Upper lobe of left lung (tissue), 6 donors: ENCODE data around the gene EHHADH. TPM values are rescaled to one million over a fixed set of nuclear protein-coding genes. Genes with fewer than 3 reads are reported as not detected.

ENCODE experiments used
- ATAC-seq, 2 donors: fragments of 200-7000 bp; cut with Tn5 transposase; one replicate each; pipeline ENCODE4 v1.9.1; 2022; ENCODE audit warnings: mild to moderate bottlenecking in 2 of 2, moderate library complexity in 2 of 2; ENCODE audit not compliant: low FRiP score in 2 of 2
- DNase-seq, 2 donors: peaks; one replicate each; pipeline ENCODE4 v3.0.0-alpha.2; 2019 to 2020
- H3K27ac ChIP-seq, 4 donors: fragments of 200-600 bp; sonication (generic); one replicate each; pipeline ENCODE4 v1.5.1; 2016 to 2019
- H3K27me3 ChIP-seq, 4 donors: fragments of 200-600 bp; sonication (generic); one replicate each; pipeline ENCODE4 v1.5.1; 2017 to 2019
- H3K36me3 ChIP-seq, 4 donors: fragments of 200-600 bp; sonication (generic); one replicate each; pipeline ENCODE4 v1.5.1; 2016 to 2019
- H3K4me1 ChIP-seq, 4 donors: fragments of 200-600 bp; sonication (generic); one replicate each; pipeline ENCODE4 v1.5.1; 2018 to 2019
- H3K4me3 ChIP-seq, 4 donors: fragments of 200-600 bp; sonication (generic); one replicate each; pipeline ENCODE4 v1.5.1; 2017 to 2019; ENCODE audit warnings: mild to moderate bottlenecking in 2 of 4, moderate library complexity in 1 of 4
- H3K9me3 ChIP-seq, 4 donors: fragments of 200-600 bp; sonication (generic); one replicate each; pipeline ENCODE4 v1.5.1; 2018 to 2019
- CTCF ChIP-seq, 6 experiments: fragments of 450-650 bp in 4 of 6; fragments of 200-600 bp in 2 of 6; sonication (generic) in 2 of 6; IDR thresholded peaks; one replicate each; pipeline ENCODE4 v1.5.1; 2016 to 2019; ENCODE audit warnings: antibody characterized with exemption in 6 of 6
- EP300 ChIP-seq, 4 donors: sonication (generic); formaldehyde crosslinking; IDR thresholded peaks; one replicate each; pipeline ENCODE4 v1.5.1; 2017; ENCODE audit warnings: antibody characterized with exemption in 4 of 4, control low read depth in 2 of 4
- POLR2A ChIP-seq, 4 donors: fragments of 450-650 bp; IDR thresholded peaks; one replicate each; pipeline ENCODE4 v1.5.1; 2016 to 2017; ENCODE audit warnings: antibody characterized with exemption in 4 of 4, mild to moderate bottlenecking in 2 of 4
- POLR2AphosphoS5 ChIP-seq, 2 donors: sonication (generic); formaldehyde crosslinking; IDR thresholded peaks; one replicate each; pipeline ENCODE4 v1.5.1; 2017; ENCODE audit warnings: antibody characterized with exemption in 2 of 2
- WGBS, 2 donors: methylation state at CpG; one replicate each; pipeline ENCODE4 v1.1.5; 2017 to 2018; 5-methylcytosine and 5-hydroxymethylcytosine counted together
- total RNA-seq, 6 donors: library from RNA; depleted of rRNA in 4 of 6; stranded (reverse); fragments of >200 nt in 4 of 6; gene quantifications; one replicate each; pipeline versions ENCODE4 v1.1.0 to v1.2.1, GENCODE V29; 2016 to 2021
- donor health status: DM: no; HTN: no; CAD: no; lungs with moderate emphysema.
- donor health status: DM: no; HTN: yes; CAD: no; lungs with severe emphysema.

Gene EHHADH
- total RNA-seq, 6 donors from 2014 or later: 3.6 to 14.8 (median 7.6) TPM

GRCh38 chr3:185276415-185276814, 22.6 kb upstream of the EHHADH start:
- Histone ChIP-seq H3K27ac (no peak overlapping the region), H3K4me1 (peaks cover 0 to 5% (median 0%) of the 10 kb centered on the region in 4 donors)
- ATAC-seq: no peak

GRCh38 chr3:185272033-185272432, 18.2 kb upstream of the EHHADH start:
- H3K4me1 ChIP-seq: no peaks in the 10 kb centered on the region
- no peaks in the 10 kb centered on the region for H3K36me3 ChIP-seq
- ATAC-seq: no peak
- no peak overlapping the region for H3K4me3 ChIP-seq
- TF ChIP-seq CTCF (IDR thresholded peaks at IDR 0.05) (no peak), EP300 (IDR thresholded peaks at IDR 0.05) (no peak)
- no peaks in the 10 kb centered on the region for H3K27me3 ChIP-seq
- 92 to 100% methylated on average over 1 of the region's 1 CpG for WGBS, 2 donors
- no peaks in the 10 kb centered on the region for H3K9me3 ChIP-seq
- no peak for DNase-seq
- no peak overlapping the region for H3K27ac ChIP-seq

More at GRCh38 chr3:185276415-185276814, 22.6 kb upstream of the EHHADH start:
- no peaks in the 10 kb centered on the region for H3K9me3 ChIP-seq
- TF ChIP-seq EP300 (IDR thresholded peaks at IDR 0.05) (no peak), POLR2AphosphoS5 (IDR thresholded peaks at IDR 0.05) (no peak), POLR2A (IDR thresholded peaks at IDR 0.05) (no peak), CTCF (IDR thresholded peaks at IDR 0.05) (no peak)
- no peaks in the 10 kb centered on the region for H3K27me3 ChIP-seq
- no peaks in the 10 kb centered on the region for H3K36me3 ChIP-seq
- 81 to 82% methylated on average over 4 of the region's 4 CpGs for WGBS, 2 donors
- H3K4me3 ChIP-seq: no peak overlapping the region
- no peak for DNase-seq

- H3K4me3 ChIP-seq: no peak overlapping the region
- H3K36me3 ChIP-seq: no peaks in the 10 kb centered on the region
- DNase-seq: no peak
- TF ChIP-seq CTCF (IDR thresholded peaks at IDR 0.05) (no peak), POLR2A (IDR thresholded peaks at IDR 0.05) (no peak), EP300 (IDR thresholded peaks at IDR 0.05) (no peak), POLR2AphosphoS5 (IDR thresholded peaks at IDR 0.05) (no peak)
- ATAC-seq: no peak
- WGBS, 2 donors: 84 to 89% methylated on average over 4 of the region's 4 CpGs
- H3K9me3 ChIP-seq: no peaks in the 10 kb centered on the region
- H3K27me3 ChIP-seq: no peaks in the 10 kb centered on the region
- H3K27ac ChIP-seq: no peak overlapping the region
- H3K4me1 ChIP-seq: no peaks in the 10 kb centered on the region
Observed at GRCh38 chr3:185270956-185271332, 17.1 kb upstream of the EHHADH start.

GRCh38 chr3:185270262-185270955, 16.6 kb upstream of the EHHADH start:
- no peak for ATAC-seq
- H3K36me3 ChIP-seq: no peaks in the 10 kb centered on the region
- H3K4me3 ChIP-seq: no peak overlapping the region
- WGBS, 2 donors: 50 to 62% methylated on average over 4 of the region's 4 CpGs
- DNase-seq: no peak
- no peak overlapping the region for H3K27ac ChIP-seq
- no peaks in the 10 kb centered on the region for H3K27me3 ChIP-seq
- H3K9me3 ChIP-seq: no peaks in the 10 kb centered on the region
- TF ChIP-seq POLR2AphosphoS5 (IDR thresholded peaks at IDR 0.05): no peak
- no peak for TF ChIP-seq EP300 (IDR thresholded peaks at IDR 0.05)
- H3K4me1 ChIP-seq: no peaks in the 10 kb centered on the region

- H3K9me3 ChIP-seq: no peaks in the 10 kb centered on the region
- no peaks in the 10 kb centered on the region for H3K27me3 ChIP-seq
- no peaks in the 10 kb centered on the region for H3K36me3 ChIP-seq
- WGBS, 2 donors: 71 to 73% methylated on average over 2 of the region's 2 CpGs
- H3K4me1 ChIP-seq: no peaks in the 10 kb centered on the region
- TF ChIP-seq EP300 (IDR thresholded peaks at IDR 0.05): no peak
- TF ChIP-seq POLR2A (IDR thresholded peaks at IDR 0.05): no peak
- TF ChIP-seq CTCF (IDR thresholded peaks at IDR 0.05): no peak
- no peak for TF ChIP-seq POLR2AphosphoS5 (IDR thresholded peaks at IDR 0.05)
- H3K27ac ChIP-seq: no peak overlapping the region
- H3K4me3 ChIP-seq: no peak overlapping the region
- ATAC-seq (no peak), DNase-seq (no peak)
Observed at GRCh38 chr3:185268194-185268962, 14.5 kb upstream of the EHHADH start.
